HT-29 (cell line): ENCODE measurements around the gene ARHGEF16. TPM values are rescaled to one million over a fixed set of nuclear protein-coding genes. Genes with fewer than 3 reads are reported as not detected.

Experiments
- DNase-seq: peaks from one replicate; pipeline ENCODE4 v3.0.0-alpha.2; 2015; ENCODE audit warnings: low spot score
- total RNA-seq: library from RNA; depleted of rRNA; stranded (reverse); fragments of >200 nt; shearing (Covaris generic); gene quantifications from 2 replicates; pipeline ENCODE4 v1.2.3, GENCODE V29; 2014

The ARHGEF16 gene
- total RNA-seq, 1 experiment from 2014 or later: 124 TPM

GRCh38 chr1:3516911-3517675, 62.6 kb downstream of the ARHGEF16 start:
- DNase-seq: no peak

GRCh38 chr1:3518256-3518655, 63.8 kb downstream of the ARHGEF16 start:
- no peak for DNase-seq

- DNase-seq: no peak
Observed at GRCh38 chr1:3518756-3519155, 64.3 kb downstream of the ARHGEF16 start.

- no peak for DNase-seq
Observed at GRCh38 chr1:3519301-3519885, 64.9 kb downstream of the ARHGEF16 start.

GRCh38 chr1:3520419-3521378, 66.2 kb downstream of the ARHGEF16 start:
- no peak for DNase-seq

GRCh38 chr1:3521426-3521825, 67.0 kb downstream of the ARHGEF16 start:
- DNase-seq: no peak

- no peak for DNase-seq
Observed at GRCh38 chr1:3522112-3522511, 67.6 kb downstream of the ARHGEF16 start.

- DNase-seq: no peak
Observed at GRCh38 chr1:3522564-3523265, 68.2 kb downstream of the ARHGEF16 start.

- no peak for DNase-seq
Observed at GRCh38 chr1:3523980-3524379, 69.5 kb downstream of the ARHGEF16 start.

GRCh38 chr1:3524556-3525203, 70.2 kb downstream of the ARHGEF16 start:
- DNase-seq: no peak

- no peak for DNase-seq
Observed at GRCh38 chr1:3525551-3526482, 71.4 kb downstream of the ARHGEF16 start.

GRCh38 chr1:3527774-3528173, 73.3 kb downstream of the ARHGEF16 start:
- no peak for DNase-seq

- no peak for DNase-seq
Observed at GRCh38 chr1:3529099-3529729, 74.7 kb downstream of the ARHGEF16 start.

GRCh38 chr1:3530086-3530925, 75.8 kb downstream of the ARHGEF16 start:
- DNase-seq: peak; percentile 57
